ENCODE results near the gene FAM229A.
"Not testable (repeated sequence)": the region's sequence is repeated elsewhere in the genome, so short reads cannot be mapped to it uniquely, and the experiment has no call there.

Gene FAM229A

DNA sequence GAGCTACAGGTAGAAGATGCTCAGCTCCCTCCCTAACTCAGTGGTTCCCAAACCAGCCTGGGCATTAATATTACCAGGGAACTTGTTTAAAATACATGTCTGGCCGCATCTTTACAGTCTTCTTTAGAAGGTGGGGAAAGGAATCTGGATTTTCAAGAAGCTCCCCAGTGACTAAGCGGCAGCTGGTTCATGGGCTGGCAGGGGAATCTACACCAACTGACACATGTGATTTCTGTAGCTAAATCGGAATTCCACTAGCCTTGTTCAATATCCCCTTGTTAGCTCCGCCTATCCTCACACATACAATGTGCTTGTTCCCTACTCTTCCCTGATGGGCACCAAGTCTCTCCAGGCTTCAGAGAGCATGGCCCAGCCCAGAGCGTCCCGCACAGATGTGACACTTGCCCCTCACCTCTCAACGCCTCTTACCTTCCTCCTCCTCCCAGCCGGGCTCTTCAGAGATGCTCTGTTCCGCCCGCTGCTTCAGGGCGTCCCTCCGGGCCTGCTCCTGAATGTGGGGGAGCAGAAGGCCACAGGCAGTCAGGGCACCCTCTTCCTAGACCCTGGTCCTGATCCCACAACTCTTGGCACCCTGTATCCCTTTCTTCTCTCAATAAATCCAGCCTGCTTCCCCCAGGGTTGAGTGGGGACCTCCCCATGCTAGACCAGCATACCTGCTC lies 15.4 kb upstream of the FAM229A start:
- peak in 1 of 56 donors; percentile 10 for DNase-seq

DNA sequence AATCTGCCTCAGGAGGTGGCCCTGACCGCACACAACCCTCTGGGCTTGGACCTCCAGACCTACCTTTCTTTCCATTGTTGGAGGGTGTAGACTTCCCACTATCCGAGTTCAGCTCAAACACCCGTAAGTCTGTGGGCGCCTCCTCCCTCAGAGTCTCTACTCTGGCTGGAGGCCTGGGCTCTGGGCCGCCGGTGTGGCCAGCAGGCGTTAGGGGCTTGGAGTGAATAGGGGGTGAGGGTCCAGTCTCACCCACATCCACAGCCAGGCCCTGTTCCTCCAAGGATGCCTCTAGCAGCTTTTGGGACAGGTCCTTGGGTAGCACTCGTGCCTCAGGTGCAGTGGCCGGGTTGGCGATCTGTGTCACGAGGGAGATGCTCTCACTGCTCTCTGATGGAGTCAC lies 13.9 kb upstream of the FAM229A start:
- no peak for DNase-seq

DNA sequence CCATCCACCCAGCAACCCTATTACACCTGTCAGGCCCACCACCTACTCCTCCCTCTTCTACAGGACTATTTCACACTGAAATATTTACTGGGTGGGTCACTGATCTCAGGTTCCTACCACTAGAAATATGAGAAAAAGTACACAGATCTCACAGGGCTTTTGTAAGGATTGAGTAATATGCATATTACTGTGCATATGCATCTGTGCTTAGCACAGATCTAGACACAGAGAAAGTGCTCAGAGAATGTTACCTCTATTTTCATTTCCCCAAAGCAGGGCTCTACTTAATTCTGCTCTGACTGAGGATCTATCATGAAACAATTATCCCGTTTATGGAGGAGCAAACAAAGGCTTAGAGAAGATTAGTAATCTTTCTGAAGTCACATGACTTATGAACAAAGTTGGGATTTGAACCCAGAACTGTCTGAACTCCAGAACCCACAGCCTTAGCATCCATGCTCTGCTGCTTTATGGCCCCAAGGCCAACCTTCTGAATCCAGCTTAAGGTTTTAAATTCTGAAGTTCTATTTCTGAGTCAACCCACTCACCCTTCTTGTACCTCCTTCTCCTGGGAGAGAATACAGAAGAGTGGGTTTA lies 11.8 kb upstream of the FAM229A start:
- DNase-seq: no peak

DNA sequence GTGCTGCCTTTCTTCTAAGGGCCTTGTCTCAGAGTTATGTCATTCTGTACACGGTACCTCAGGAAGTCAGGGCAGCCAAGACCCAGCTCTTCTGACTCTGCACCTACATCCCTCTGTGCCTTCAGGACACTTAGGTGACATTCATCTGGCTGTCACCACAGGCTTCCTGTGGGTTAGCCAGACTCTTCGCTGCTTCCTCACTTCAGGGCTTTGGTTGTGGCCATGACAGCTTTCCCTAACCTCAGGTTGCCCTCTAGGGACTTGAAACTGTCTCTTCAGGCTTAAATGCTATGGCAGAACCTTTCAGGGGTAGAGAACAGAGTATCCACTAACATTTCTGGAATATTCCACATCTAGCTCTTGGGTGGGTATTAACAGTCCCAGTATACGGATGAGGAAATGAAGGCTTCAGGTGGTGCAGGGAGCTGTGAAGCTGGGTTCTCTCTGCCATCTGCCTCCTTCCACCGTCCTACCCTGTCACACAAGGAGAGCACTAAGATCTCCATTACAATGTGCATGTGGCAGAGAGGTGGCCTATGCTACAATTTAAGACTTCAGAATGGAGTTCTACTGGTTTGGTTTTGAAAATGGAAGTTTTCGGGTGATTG lies 10.0 kb upstream of the FAM229A start:
- DNase-seq: no peak

DNA sequence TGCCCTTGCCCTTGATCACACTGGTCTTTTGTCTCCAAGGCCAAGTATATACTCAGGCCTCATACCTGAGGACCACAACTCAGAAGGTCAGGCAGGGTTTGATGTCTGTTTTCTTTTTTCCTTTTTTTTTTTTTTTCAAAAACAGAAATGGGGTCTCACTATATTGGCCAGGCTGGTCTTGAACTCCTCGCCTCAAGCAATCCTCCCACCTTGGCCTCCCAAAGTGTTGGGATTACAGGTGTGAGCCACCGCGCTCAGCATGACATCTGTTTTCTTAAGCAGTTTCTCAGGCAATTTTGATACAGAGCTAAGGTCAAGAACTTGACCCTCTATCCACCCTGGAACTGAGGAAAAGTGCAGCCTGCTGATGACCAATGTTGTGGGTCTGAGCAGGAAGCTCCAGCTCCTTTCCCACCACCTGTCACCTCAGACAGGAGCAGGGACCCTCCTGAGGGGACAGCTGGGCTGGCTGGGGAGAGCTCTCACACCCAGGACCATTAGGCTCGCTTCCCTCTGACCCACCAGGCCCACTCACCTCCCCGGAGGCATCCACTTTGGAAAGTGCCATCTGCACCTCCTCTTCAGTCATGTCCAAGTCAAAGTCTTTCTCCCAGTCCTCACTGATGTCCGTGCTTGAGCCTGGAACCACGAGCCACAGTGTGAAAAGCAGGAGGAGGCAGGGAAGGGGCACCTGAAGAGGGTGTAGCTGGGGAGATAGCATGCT lies 5.8 kb upstream of the FAM229A start:
- no peak for DNase-seq

DNA sequence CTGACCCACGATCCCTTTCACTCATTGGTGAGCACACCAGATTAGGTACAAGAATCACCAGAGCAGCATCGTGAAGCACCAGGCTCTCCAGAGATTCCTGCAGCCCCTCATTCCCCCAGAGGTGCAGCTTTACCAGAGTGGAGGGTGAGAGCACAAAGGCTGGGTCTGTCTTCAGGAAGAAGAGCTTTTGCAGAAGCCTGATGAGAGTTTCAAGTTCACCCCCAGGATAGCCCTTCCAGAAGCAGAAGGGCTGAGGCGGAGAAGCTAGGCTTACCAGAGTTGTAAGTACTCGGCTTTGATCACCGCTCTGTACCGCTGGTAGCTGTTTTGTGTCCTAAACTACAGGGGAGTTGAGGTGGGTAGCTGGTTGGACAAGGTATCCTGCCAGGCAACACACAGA lies 3.2 kb upstream of the FAM229A start:
- no peak for DNase-seq

DNA sequence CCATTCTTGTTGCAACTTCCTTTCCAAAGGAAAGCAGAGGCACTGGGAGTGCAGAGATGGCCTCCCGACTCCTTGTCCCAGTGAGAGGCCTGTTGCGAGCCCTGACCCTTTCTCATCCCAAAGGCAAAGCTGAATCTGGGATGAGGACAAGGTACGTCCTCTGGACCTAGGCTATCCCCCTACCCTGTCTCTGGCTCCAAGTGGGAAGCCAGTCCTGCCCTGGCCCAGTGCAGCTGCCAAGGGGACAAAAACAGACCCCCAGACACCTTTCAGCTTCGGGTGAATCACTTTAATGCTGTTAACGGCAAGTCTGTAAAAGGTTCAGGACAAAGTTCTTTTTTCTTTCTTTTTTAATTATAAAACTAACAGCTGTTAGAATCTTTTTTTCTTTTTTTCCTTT lies 2.6 kb upstream of the FAM229A start:
- no peak for DNase-seq

DNA sequence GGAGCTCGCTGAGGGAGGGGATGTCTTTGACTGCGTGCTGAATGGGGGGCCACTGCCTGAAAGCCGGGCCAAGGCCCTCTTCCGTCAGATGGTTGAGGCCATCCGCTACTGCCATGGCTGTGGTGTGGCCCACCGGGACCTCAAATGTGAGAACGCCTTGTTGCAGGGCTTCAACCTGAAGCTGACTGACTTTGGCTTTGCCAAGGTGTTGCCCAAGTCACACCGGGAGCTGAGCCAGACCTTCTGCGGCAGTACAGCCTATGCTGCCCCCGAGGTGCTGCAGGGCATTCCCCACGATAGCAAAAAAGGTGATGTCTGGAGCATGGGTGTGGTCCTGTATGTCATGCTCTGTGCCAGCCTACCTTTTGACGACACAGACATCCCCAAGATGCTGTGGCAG lies 1.4 kb upstream of the FAM229A start:
- no peak for DNase-seq

DNA sequence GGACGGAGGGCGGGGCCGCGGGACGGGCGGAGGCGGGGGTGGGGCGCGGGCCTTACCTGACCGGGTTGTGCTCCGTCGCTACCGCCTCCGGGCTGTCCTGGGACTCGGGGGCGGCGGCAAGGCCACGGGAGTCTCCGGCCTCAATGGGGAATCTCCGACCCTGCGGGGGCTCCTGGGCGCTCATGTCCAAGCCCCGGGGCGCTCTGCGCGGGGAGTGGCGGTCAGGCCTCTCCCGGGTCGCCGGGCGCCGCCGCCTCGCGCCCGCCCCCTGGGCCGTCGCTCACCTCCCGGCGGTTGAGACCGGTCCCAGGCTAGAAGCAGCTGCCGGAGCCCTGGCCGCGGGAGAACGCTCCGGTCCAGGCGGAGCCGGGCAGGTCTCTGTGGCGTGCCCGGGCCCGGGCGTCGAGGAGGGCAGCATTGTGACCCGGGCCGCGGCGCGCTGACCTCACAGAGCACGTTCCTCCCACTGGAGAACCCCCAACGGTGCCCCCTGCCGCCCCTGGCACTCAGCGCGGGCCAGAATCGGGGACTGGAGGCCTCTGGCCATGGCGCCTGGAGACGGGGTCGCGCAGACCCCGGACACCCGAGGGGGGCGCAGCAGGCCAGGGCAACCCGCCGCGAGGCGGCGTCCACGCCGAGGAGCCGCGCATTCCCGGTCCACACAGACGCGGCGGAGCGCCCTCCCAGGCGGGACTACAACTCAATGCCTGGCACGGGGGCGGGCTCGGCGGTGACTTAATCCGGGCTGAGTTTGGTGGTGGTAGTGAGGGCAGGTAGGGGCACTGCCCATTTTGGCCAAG lies 411 bp downstream of the FAM229A start:
- DNase-seq: peak in 47 of 56 donors; percentile 16 to 80 (median 54)

DNA sequence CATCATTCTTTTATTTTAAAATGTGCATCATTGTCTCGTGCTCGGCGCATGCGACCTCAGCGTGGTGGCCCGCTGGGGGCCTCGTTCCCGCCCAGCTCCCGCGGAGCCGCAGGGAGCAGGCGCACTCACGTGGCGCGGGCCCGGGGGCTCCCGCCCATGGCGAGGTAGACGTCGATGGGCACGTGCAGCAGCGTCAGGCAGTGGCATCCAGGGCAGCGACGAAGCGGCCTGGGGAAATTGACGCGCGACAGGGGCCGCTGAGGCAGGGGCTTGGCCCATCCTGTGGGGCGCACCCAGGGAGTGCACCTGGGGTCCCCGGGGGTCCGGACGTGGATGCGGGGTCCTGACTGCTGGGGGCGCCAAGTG lies 994 bp downstream of the FAM229A start:
- peak in 19 of 56 donors; percentile 14 to 58 (median 41) for DNase-seq

DNA sequence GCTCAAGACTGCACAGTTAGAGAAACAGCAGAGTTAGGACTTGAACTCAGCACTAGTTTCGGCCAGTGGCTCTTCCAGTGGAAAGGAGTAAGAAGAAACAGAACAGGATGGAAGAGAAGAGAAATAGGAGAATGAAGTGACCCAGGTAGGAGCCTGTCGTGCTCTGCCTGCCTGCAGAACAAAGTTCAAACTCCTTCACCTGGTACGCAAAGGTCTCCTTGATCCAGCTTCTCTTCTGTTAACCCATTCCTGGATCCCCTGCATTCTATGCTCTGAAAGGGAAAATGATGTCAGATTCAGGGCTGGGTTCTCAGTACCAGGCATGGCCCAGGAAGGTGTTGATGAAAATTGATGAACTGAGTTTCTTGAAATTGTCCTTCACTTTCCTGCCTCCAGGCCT lies 3.9 kb downstream of the FAM229A start:
- no peak for DNase-seq

DNA sequence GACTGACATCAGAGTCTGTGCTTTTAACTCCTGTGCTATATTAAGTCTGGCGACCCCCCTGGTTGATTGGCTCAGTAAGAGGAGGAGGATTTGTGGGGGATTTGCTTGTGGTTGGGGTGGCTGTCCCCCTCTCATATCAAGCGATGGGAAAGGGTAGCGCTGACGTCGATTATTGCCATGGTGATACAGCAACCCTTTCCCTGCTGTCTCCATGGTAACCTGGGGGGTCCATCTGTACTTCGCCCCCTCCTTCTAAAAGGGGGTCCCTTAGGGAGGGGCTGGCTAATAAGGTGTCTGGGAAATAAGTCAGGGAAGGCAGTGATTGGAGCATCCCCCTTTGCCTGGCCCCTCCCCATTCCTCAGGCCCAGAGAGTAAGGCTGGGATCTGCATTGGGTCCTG lies 4.7 kb downstream of the FAM229A start:
- no peak for DNase-seq

DNA sequence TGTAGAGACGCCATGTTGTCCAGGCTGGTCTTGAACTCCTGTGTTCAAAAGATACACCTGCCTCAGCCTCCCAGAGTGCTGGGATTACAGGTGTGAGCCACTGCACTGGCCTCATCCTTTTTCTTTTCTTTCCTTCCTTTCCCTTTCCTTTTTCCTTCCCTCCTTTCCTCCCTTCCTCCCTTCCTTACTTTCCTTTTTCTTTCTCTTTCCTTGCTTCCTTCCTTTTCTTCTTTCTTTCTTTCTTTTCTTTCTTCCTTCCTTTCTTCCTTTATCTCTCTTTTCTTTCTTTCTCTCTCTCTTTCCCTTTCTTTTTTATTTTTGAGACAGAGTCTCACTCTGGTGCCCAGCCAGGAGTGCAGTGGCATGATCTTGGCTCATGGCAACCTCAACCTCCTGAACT lies 5.8 kb downstream of the FAM229A start:
- no peak for DNase-seq

DNA sequence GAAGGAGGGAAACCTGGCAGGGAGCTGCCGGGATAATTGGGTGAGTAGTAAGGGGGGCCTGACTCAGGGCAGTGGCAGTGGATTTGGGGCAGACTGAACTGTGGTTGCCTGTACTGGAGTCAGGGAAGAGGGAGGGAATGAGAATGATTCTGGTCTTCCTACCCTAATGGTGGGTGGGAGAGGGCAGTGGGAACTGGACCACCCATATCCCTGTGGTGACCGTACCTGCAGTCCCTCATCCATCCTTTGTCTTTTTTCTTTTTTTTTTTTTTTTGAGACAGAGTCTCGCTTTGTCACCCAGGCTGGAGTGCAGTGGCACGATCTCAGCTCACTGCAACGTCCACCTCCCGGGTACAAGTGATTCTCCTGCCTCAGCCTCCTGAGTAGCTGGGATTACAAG lies 6.5 kb downstream of the FAM229A start:
- DNase-seq: not testable (repeated sequence)

DNA sequence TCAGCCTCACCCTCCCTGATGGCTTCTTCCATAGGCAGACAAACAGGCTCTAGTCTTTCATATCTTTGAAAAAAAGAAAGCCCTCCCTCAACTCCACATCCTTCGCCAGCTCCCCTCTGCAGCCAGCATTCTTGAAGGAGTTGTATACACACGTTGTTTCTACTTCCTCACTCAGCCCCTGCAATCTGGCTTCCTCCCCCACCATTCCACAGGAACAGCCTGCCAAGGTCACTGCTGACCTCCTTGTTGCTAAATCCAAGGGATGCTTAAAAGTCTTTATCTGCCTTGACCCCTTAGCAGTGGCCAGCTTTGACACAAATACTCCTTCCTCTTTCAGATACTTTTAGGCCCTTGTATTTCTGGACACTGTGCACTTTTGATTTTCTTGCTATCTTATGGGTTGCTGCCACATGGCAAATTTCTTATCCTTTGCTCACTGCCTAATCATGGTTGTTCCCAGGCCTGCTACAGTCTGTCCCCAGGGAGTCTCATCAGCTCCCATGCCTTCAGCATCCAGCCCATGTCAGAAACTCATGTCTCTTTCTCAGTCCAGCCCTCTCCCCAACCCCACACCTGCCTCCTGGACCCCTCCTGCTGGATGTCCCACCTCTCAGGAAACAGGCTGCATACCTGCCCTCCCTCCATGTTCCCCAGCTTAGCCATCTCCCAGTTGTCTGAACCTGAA lies 8.3 kb downstream of the FAM229A start:
- no peak for DNase-seq

DNA sequence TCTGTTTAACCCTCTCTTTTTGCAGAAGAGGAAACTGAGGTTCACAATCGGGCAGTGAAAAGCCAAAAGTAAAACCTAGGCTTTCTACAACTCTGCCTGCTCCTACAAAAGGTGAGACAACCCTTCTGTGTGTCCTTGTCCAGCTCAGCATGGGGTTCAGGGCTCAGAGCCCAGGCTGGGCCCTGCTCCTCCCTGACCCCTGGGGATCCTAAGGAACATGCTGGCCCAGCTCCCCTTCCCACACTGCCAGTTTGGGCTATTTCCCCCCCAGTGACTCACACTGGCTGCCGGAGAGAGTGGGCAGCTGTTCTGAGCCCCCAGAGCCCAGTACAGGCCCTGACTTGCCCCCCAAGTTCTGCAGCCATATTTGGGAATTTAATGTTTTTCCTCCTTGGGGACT lies 8.9 kb downstream of the FAM229A start:
- DNase-seq: no peak

DNA sequence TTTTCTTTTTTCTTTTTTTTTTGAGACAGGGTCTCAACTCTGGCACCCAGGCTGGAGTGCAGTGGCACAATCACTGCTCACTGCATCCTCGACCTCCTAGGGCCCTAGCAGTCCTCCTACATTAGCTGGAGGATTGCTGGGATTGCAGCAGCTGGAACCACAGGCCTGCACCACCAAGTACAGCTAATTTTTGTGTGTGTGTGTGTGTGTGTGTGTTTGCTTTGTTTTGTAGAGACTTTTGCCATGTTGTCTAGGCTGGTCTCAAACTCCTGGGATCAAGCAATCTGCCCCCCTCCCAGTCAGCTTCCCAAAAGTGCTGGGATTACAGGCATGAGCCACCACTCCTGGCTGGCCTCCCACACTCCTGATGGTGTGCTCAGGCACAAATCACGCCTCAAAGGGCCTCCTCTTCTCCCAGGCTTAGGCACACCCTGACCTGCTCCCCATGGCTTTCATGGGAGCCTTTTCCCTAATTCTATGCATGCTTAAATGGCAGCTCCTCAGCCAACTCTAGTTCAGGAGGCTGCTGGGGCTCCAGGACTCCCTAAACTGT lies 9.4 kb downstream of the FAM229A start:
- DNase-seq: no peak

DNA sequence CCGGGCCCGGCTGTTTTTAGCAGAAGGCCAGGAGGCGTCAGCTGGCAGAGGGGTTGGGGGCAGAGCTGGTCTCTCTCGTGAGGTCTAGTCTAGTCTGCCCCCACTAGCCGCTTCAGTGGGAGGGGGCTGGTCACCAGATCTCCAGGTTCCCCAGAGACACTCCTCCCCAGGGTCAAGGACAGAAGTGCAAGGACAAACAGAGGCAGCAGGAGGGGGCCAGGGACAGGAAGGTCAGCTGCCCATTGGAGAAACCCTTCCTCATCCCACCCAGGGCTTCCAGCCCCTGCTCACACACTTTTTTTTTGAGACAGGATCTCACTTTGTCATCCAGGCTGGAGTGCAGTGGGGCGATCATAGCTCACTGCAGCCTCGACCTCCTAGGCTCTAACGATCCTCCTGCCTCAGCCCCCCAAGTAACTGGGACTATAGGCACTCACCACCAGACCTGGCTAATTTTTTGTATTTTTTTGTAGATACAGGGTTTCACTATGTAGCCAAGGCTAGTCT lies 10.0 kb downstream of the FAM229A start:
- DNase-seq: peak in 3 of 56 donors; percentile 58 to 69 (median 61)

DNA sequence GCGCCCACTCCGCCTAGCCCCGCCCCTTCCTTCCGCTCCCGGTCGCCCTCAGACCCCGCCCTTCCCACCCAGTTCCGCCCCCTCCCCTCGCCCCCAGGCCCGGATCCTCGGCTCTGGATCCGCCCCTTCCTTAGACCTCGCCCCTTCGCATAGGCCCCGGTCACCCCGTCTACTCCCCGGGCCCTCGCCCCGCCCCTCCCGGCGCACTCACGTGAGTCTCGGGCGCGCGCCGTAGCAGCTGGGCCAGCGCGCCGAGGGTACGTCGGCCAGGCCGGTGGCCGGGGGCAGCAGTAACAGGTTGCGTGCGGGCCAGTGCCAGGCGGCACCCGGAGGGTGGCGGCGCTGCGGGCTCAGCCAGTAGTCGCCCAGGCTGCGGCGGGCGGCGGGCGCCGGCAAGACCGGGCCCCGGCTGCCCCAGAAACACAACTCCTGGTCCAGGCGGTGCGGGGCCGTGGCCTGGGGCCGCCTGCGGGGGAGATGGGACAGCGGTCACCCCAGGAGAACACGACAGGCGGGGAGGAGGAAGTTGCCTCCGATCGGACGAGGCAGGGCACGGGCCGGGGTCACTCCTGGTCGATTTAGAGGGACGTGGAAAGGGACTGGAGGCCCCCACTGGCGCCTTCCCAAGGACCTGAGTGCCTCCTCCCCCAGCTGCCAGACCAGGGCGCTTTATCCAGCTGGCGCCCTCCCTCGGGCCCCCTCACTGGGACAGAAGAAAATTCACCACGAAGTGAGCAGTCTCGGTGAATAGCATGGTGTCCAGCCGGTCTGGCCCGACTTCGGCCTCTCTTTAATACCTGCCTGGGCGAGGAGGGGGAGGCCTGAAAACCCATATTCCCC lies 10.7 kb downstream of the FAM229A start:
- peak in 54 of 56 donors; percentile 67 to 94 (median 85) for DNase-seq

Measured in amygdala (tissue), 56 donors.